ENCODE measurements around the gene CLTCL1.

GRCh38 chr22:19176175-19176643, 115.3 kb downstream of the CLTCL1 start:
- TF ChIP-seq BACH1 (tag; IDR thresholded peaks at IDR 0.05) = no peak
- no peak for TF ChIP-seq EZH2 (IDR thresholded peaks at IDR 0.05; ENCODE audit: borderline replicate concordance, low read depth, low read length)
- TF ChIP-seq CEBPB (tag; IDR thresholded peaks at IDR 0.05) = no peak
- TF ChIP-seq EP300 (IDR thresholded peaks at IDR 0.05; ENCODE audit: low read length) = no peak
- TF ChIP-seq MEIS2 (IDR thresholded peaks at IDR 0.05; ENCODE audit: partially characterized antibody) = no peak
